HG03139 (cell line): ENCODE data around the gene CAPN7.

ENCODE experiments used
- ATAC-seq: cut with Tn5 transposase; IDR thresholded peaks from one replicate; pipeline ENCODE4 v1.9.1; 2021; ENCODE audit not compliant: unreplicated experiment

CAPN7 gene

DNA sequence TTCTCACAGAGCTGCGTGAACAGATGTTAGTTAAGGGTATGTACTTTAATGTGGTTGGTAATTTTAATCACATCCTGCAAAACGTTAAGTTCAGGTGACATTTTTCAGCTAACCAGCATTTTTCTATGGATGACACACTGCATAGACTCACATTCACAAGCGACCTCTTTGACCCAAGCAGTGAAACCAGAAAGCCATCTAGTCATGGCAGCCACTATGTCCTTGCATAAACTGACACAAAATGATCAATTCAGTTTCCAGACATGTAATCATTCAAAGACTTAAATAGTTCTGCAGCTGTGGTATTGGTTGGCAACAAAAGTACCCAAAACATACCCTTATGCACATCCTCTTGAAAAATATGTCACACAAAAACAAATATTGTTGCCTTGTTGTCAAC lies 7.4 kb upstream of the CAPN7 start:
- ATAC-seq = no peak

DNA sequence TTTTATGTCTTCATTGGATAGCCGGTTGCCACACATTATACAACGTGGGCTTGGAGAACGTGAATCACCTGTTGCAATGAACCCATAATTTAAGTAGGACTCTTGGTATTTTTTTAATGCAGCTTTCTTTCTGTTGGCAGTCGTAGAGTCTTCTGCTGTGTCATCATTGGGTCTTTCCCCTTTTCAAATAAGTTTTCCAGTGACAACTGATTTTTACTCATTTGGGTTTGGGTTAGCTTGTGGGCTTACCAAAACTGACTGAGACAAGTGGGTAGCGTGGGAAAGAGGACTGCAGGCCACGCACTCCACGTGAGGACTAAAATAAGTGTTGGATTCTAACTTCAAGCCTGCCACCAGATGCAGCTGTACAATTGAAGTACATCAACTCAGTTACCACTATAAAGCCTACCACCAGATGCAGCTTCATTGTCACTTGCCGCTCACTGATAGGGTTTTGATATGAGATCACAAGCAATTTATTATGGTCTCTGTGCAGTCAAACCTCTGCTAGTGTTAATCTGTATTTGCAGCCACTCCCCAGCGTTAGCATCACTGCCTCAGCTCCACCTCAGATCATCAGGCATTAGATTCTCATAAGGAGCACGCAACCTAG lies 6.4 kb upstream of the CAPN7 start:
- ATAC-seq = no peak

DNA sequence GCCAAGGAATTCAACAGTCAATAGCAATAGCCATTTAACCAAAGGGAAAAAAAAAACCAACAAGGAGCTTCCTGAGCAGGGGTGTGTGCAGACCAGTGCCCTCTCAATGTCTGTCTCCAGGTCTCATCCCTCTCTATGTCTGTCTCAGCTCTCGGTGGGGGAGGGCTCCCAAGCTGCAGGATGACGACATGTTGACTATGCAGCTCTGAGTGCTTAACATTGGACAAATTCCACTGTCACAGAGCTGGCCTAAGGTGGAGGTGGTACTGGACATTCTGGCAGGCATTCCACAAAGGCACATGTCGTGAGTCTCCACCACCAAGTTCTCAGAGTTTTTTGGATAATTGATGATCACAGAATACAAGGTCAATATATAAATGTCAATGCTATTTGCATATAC lies 2.0 kb upstream of the CAPN7 start:
- no peak for ATAC-seq

DNA sequence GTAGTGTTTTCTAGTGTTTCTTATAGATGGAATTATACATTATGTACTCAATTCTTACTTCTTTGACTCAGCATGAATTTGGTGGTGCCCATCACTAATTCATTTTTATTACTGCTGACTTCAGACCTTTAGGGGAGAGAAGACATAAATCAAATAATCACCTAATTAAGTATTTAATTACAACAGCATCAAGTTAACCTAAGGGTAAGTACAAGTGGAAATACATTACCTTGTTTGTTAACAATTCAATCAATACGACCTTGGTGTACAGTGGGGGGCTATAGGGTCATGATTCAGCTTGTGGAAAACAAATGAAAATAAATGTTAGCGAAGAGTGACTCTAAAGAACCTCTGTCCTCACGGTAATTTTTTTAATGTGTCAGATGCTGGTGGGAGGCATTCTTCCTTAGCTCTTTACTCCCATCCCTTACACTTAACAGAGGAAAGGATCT lies 538 bp upstream of the CAPN7 start:
- no peak for ATAC-seq

DNA sequence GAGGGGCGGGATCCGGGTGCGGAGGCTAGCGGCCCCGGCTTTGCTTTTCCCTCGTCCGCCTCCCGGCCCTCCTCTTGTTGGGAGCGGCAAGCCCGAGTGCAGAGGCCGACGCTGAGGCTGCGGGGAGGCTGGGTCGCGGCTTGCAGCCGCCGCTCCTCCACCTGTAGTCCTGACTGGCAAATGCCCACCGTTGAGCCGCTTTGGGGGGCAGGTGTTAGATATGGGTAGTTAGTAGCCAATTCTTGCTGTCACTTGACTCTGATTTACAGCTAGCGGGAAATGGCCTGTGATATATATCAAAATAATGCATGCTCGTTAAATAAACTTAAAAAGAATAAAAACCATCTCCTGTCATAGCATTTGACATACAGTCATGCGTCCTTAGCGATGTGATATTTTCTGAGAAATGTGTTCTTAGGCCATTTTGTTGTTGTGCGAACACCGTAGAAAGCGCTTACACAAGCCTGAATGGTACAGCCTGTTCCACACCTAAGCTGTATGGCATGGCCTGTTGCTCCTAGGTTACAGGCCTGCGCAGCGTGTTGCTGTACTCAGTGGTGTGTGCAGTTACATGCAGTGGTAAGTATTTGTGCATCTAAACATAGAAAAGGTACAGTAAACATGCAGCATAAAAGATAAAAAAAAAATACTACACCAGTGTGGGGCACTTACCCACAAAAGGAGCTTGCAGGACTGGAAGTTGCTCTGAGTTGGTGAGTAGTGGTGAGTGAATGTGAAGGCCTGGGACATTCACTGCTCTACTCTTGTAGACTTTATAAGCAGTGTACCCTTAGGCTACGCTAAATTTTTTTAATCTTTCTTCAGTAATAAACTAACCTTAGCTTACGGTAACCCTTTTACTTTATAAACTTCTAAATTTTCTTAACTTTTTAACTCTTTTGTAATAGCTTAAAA lies 873 bp downstream of the CAPN7 start:
- no peak for ATAC-seq

DNA sequence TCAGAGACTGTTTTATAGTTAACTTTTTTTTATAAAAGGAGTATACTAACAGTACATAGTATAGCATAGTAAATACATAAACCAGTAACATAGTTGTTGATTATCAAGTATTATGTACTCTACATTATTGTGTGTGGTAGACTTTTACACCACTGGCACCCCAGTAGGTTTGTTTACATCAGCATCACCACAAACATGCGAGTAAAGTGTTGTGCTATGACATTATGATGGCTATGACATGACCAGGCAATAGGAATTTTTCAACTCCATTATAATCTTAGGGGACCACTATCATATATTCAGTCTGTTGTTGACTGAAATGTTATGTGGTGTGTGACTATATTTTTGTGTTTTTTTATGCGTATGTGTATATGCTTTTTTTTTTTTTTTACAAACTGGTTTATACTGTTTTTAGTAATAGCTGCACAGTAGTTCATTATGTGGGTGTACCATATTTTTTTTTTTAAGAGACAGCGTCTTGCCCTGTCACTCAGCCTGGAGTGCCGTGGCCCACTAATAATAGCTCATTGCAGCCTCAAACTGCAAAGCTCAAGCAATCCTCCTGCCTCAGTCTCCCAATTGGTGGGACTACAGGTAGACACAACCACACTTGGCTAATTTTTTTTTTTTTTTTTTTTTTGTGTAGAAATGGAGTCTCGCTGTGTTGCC lies 1.9 kb downstream of the CAPN7 start:
- ATAC-seq = no peak

DNA sequence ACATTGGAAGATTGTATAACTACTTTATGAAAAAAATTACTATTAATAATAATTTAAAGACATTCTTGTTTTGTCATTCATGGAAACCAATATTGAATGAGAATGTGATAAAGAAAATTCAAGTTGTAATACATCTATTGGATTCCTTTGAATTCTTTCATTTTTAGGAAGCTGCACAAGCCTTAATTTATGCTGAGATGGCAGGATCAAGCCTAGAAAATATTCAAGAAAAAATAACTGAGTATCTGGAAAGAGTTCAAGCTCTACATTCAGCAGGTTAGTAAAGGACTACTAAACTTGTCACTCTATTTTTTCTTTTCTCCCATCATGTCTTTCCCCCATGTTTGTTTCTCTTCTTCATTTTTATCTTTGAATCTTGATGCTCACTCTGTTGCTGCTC lies 5.9 kb downstream of the CAPN7 start:
- ATAC-seq = no peak

DNA sequence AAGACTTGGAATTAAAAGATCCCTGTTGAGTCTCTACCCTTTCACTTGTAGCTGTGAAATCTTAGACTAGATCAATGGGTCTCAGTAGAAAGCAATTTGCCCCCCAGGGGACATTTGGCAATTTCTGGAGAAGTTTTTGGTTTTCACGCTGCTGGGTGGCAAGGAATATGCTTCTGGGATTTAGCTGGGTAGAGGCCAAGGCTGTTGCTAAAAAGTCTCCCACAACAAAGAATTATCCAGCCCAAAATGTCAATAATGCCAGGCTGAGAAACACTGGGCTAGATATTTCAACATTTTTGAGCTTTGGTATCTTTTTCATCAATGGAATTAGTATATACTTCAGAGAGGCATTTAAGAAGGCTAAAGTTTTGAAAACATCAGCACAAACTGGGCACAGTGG lies 8.7 kb downstream of the CAPN7 start:
- no peak for ATAC-seq

DNA sequence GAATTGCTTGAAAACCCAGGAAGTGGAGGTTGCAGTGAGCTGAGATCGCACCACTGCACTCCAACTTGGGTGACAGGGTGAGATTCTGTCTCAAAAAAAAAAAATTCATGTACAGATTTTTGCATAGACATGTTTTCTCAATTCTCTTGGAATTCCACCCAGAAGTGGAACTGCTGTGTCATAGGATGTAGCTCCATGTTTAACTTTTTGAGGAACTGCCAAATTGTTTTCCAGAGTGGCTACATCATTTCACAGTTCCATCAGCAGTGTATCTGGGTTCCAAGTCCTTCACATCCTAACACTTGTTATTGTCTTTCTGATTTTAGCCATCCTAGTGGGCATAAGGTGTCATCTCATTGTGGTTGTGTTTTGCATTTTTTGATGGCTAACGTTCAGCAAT lies 9.9 kb downstream of the CAPN7 start:
- ATAC-seq = no peak

DNA sequence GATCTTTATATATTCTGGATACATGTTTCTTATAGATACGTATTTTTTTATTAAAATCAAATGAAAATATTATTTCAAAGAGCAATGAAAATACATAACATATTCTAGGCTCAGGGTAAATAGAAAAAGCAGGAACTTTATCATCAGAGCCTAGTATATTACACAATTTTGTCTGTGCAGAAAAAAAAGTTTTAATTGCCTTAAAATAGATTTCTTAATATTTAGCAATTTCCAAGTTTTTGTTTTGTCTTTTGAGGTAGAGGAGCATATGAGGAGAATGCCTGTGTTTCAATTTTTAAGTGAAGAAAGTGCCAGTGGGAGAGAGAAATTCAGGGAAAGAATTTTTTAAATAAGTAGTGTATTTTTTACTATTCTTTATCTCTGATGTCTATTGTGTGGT lies 10.5 kb downstream of the CAPN7 start:
- no peak for ATAC-seq

DNA sequence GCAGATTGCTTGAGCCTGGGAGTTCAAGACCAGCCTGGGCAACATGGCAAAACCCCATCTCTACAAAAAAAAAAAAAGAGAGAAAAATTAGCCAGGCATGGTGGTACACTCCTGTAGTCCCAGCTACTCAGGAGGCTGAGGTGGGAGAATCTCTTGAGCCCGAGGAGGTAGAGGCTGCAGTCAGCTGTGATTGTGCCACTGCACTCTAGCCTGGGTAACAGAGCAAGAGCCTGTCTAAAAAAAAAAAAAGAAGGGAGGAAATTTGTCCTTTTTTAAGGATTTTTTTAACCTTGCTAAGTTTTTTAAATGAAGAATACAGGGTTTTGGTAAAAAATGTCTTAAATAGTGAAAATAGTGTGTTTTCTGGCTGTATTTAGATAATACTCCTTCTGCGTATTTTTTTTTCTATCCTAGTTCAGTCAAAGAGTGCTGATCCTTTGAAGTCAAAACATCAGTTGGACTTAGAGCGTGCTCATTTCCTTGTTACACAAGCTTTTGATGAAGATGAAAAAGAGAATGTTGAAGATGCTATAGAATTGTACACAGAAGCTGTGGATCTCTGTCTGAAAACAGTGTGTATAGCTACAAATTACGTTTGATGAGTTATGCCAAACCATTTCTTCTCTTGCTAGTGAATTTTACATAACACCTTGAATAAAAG lies 11.1 kb downstream of the CAPN7 start:
- no peak for ATAC-seq

DNA sequence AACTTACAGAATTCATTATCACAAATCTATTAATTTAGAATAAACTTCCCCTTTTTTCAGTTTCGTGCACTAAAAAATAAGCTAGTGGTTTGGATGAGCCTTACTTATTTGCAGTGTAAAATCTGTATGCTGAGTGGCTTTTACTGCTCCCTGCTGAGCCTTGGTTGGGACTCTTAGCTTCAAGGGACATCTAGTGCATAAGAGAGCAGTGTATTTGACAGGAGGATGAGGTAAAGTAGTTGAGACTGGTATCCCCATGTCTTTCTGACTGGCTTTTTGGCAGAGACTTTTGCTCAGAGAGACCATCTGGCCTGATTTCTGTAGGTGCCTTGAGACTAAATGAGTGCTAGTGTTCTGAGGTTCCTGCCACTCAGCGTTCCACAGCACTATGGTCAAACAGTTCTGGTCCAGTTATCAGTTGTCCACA lies 11.8 kb downstream of the CAPN7 start:
- ATAC-seq = no peak

DNA sequence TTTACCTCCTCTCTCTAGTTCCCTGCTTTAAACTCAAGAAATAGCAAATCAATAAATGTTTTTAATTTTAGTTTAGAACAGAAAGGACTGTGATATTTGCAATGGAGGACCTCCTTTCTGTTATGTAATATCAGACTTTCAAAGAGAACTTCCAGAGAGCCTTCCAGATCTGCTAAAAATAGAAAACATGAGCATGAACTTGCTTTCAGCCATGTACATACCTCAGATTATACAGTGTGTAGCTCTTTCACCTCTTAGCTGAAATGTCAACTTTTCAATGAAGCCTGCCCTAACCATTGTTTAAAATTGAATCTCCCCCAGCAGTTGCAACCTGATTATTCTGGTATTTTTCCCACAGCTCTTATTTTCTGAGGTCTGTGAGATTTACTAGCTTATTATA lies 12.6 kb downstream of the CAPN7 start:
- no peak for ATAC-seq

DNA sequence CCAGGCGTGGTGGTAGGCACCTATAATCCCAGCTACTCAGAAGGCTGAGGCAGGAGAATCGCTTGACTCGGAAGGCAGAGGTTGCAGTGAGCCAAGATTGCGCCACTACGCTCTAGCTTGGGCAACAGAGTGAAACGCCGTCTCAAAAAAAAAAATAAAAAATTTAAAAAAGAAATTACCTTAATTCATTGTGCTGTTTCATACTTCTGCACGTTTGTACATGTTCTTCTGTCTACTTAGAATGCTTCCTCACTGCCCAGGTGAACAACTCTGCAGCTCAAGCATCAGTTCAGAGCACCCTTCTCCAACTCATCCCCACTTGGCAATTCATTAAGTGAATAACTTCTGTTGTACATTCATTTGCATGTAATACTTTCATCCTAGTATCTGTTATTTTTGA lies 14.0 kb downstream of the CAPN7 start:
- no peak for ATAC-seq

DNA sequence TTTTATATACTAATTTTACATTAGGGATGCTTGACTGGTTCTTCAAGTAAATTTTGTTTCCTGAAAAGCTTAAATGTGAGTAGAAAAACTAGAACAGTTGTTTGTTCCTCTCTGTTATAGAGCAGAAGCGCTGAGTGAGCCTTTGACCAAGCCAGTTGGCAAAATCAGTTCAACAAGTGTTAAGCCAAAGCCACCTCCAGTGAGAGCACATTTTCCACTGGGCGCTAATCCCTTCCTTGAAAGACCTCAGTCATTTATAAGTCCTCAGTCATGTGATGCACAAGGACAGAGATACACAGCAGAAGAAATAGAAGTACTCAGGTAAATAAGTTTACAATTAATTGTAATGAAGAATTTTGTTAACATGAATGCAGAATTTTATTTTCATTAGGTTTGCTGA lies 14.6 kb downstream of the CAPN7 start:
- no peak for ATAC-seq

DNA sequence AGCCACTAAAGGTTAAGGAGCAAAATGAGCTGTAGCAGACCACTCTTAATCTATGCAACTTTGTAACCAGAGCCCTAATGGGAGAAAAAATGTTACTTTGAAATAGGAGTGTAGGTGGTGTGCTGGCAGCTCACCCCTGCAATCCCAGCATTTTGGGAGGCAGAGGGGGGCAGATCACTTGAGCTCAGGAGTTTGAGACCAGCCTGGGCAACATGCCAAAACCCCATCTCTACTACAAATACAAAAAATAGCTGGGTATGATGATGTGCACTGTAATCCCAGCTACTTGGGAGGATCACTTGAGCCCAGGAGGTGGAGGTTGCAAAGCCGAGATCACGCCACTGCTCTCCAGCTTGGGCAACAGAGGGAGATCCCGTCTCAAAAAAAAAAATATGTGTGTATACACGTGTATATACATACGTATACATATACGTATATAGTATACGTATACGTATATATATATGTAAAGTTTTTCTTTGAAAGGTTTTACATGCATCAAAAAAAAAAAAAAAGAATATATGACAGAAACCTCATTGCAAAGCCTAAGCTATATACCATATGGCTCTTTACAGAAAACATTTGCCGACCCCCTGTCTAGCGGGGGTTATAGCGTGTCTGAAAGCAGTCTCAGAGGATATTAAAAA lies 15.7 kb downstream of the CAPN7 start:
- no peak for ATAC-seq

DNA sequence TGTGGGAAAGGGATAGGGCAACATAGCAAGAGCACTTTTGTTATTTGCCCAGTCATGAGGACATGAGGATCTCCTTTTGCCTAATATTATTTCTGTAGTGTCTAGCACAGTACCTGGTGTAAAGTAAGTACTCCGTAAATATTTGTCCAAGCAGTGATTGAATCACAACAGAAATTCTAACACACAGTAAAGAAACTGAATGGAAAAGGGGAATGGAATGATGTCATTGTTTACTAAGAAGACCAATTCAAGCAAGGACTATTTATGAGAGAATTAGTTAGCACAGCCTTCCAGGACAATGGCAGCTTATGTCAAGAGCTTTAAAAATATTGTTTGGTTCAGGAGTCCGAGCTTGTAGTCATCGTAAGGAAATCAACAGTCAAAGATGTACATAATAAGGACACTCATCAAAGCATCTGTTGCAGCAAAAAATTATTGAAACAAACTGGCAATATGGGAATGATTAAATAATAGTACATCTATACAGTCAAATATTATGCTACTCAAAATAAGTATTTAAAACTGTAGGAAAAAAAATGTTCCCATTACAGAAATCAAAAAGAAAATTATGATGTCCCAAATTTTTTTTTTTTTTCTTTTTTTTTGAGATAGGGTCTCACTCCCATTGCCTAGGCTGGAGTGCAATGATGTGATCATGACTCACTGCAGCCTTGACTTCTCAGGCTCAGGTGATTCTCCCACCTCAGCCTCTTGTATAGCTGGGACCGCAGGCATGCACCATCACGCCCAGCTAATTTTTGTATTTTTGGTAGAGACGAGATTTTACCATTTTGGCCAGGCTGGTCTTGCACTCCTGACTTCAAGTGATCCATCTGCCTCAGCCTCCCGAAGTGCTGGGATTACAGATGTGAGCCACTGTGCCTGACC lies 17.9 kb downstream of the CAPN7 start:
- no peak for ATAC-seq

DNA sequence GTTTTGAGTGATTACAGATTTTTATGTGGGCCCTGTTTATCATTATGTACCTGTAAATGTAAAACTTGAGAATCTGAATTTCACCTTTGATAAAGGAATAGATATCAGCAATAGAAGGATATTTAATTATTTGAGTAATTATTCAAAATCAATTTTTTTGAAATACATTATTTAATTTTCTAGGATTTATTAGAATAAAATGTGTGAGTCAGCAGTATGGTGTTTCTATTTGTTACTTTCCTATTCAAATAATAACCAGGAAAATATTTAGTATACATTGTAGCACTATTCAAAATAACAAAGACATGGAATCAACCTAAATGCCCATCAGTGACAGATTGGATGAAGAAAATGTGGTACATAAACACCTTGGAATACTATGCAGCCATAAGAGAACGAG lies 22.1 kb downstream of the CAPN7 start:
- no peak for ATAC-seq

DNA sequence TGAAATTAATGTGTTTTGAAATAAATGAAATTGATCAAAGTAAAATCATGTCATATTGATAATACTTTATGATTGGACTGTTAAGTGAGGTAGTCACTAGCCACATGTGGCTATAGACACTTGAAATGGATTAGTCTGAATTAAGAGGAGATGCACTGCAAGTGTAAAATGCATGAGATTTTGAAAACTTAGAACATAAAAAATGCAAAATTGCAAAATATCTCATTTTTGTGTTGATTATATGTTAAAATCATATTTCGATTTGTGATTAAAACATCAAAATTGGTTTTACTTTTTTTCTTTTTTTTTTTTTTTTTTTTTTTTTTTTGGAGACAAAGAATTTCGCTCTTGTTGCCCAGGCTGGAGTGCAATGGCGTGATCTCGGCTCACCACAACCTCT lies 23.2 kb downstream of the CAPN7 start:
- no peak for ATAC-seq

DNA sequence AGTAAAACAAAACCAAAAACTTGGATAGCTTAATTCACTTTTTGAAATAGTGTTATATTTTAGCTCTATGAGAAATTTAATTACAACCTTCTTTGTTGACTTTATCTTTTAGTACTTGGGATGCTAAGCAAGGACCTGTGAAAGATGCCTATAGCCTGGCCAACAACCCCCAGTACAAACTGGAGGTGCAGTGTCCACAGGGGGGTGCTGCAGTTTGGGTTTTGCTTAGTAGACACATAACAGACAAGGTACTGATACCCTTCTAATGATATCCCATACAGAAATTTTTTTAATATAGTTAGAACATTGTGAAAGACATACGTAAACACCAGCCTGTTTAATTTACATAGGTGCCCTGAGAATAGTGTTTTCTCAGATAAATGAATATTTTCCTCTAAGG lies 35.3 kb downstream of the CAPN7 start:
- ATAC-seq = no peak
